GM20000 (cell line): ENCODE data around the gene CORT.
"Not testable (repeated sequence)": the region's sequence is repeated elsewhere in the genome, so short reads cannot be mapped to it uniquely, and the experiment has no call there.

Experiments used
- DNase-seq: peaks from one replicate; pipeline ENCODE4 v3.0.0; 2012; ENCODE audit warnings: low spot score
- TF ChIP-seq, protein P1 (sequence below): IDR thresholded peaks from 2 replicates; pipeline ENCODE4 v1.5.1; 2012; ENCODE audit warnings: mild to moderate bottlenecking, control low read depth; ENCODE audit errors: extremely low read depth, missing control alignments

CORT gene

GRCh38 chr1:10449751-10450150, at the start of gene CORT:
Gene CORT (plus strand): TSS chr1:10450031. CDS start chr1:10450224, 193 bp downstream.
- TF ChIP-seq, protein P1, sequence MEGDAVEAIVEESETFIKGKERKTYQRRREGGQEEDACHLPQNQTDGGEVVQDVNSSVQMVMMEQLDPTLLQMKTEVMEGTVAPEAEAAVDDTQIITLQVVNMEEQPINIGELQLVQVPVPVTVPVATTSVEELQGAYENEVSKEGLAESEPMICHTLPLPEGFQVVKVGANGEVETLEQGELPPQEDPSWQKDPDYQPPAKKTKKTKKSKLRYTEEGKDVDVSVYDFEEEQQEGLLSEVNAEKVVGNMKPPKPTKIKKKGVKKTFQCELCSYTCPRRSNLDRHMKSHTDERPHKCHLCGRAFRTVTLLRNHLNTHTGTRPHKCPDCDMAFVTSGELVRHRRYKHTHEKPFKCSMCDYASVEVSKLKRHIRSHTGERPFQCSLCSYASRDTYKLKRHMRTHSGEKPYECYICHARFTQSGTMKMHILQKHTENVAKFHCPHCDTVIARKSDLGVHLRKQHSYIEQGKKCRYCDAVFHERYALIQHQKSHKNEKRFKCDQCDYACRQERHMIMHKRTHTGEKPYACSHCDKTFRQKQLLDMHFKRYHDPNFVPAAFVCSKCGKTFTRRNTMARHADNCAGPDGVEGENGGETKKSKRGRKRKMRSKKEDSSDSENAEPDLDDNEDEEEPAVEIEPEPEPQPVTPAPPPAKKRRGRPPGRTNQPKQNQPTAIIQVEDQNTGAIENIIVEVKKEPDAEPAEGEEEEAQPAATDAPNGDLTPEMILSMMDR, result no peak
- DNase-seq, result no peak

GRCh38 chr1:10401281-10401680, 48.5 kb upstream of the CORT start:
- DNase-seq, result no peak

GRCh38 chr1:10402729-10403274, 47.0 kb upstream of the CORT start:
- TF ChIP-seq, protein P1, result no peak
- no peak for DNase-seq

More at GRCh38 chr1:10401281-10401680, 48.5 kb upstream of the CORT start:
- TF ChIP-seq, protein P1, result no peak

- TF ChIP-seq, protein P1, result no peak
- DNase-seq, result no peak
Measured at GRCh38 chr1:10407201-10407600, 42.6 kb upstream of the CORT start.

DNA sequence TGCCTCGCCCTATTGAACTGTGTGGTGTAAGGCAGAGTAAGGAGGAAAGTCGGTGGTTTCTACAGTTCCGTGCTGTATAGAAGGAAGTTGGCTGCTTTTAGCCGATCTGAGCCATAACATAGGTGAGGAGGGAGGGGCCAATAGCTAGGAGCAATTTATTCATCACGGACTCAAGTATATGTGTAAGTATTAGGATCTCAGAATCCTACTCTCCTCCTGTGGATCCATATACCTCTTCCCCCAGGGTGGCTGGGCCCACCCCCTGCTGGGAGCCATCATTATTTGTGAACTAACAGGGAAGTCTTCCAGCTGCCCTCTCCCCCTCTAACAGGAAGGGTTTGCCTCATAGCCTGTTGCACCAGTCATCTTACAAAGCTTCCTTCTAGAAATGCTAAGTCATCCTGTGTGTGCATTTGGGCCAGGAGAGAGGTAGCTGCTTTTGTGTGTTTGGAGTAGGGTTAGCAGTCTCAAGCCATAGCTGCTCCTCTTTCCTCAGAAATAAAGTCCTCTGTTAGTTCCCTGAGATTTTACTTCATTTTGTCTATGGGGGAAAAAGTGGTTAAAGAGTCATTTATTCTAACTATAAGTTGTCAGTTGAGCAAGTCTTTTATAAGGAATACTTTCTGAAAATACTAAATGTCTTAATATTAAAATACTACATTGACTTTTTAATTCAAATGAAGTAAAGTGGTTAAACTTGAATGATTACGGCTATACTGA, 34.5 kb upstream of the CORT start:
- no peak for DNase-seq
- TF ChIP-seq, protein P1, result no peak

DNA sequence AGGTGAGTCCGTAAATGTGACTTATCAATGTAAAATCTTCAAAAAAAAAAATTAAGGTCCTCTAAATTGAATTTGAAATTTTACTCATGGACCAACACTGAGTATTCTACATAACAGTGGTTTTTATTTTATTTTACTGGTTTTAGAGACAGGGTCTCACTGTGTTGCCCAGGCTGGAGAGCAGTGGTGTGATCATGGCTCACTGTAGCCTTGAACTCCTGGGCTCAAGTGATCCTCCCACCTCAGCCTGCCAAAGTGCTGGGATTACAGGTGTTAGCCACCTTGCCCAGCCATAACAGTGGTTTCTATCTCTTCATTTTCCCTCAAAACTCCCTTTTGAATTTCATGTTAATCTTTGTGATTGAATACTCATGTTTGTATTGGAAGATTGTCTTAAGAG, 33.9 kb upstream of the CORT start:
- not testable (repeated sequence) for DNase-seq

DNA sequence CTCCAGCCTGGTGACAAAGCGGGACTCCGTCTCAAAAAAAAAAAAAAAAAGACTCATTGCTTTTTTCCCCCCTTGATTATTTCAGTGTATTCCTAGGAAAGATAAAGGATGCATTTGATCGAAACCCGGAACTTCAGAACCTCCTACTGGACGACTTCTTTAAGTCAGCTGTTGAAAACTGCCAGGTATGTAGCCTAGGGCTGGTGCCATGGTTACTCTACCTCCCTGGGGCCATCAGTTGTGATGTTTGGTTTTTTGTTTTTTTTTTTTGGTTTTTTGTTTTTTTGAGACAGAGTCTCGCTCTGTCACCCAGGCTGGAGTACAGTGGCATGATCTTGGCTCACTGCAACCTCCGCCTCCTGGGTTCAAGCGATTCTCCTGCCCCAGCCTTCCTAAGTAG, 31.1 kb upstream of the CORT start:
- not testable (repeated sequence) for DNase-seq

- TF ChIP-seq, protein P1, result no peak
- no peak for DNase-seq
Measured at GRCh38 chr1:10419351-10419750, 30.5 kb upstream of the CORT start.
